OCI-LY3 (cell line): ENCODE measurements around the gene RDH5.

Source experiments
- EZH2phosphoT487 ChIP-seq: fragments of 200-600 bp; shearing (Covaris generic); IDR thresholded peaks from 2 replicates; pipeline ENCODE4 v1.6.1; 2018; ENCODE audit warnings: antibody characterized with exemption, mixed run types, low read depth
- TF ChIP-seq, protein P1 (sequence below): fragments of 200-600, 300-600 bp; sonication (generic); IDR thresholded peaks from 2 replicates; pipeline ENCODE4 v1.5.1; 2014; ENCODE audit warnings: antibody characterized with exemption, low read length, low read depth

DNA sequence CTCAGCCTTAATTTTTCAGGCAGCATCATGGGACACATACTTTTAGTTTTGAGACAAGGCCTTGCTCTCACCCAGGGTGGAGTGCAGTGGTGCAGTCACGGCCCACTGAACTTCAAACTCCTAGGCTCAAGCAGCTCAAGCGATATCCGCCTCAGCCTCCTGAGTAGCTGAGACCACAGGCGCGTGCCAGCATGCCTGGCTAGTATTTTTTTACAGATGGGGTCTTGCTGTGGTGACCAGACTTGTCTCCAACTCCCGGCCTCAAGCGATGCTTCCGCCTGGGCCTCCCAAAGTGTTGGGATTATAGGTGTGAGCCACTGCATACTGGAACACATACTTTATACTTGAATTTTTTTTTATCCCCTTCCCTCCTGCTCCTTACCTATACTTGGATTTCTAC is 2.8 kb downstream of the RDH5 start:
- TF ChIP-seq, protein P1, sequence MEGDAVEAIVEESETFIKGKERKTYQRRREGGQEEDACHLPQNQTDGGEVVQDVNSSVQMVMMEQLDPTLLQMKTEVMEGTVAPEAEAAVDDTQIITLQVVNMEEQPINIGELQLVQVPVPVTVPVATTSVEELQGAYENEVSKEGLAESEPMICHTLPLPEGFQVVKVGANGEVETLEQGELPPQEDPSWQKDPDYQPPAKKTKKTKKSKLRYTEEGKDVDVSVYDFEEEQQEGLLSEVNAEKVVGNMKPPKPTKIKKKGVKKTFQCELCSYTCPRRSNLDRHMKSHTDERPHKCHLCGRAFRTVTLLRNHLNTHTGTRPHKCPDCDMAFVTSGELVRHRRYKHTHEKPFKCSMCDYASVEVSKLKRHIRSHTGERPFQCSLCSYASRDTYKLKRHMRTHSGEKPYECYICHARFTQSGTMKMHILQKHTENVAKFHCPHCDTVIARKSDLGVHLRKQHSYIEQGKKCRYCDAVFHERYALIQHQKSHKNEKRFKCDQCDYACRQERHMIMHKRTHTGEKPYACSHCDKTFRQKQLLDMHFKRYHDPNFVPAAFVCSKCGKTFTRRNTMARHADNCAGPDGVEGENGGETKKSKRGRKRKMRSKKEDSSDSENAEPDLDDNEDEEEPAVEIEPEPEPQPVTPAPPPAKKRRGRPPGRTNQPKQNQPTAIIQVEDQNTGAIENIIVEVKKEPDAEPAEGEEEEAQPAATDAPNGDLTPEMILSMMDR: no peak
- no peak for TF ChIP-seq EZH2phosphoT487
